ENCODE results near the gene PRMT7.

The PRMT7 gene

GRCh38 chr16:68313116-68313515, 2.3 kb downstream of the PRMT7 start:
- DNase-seq, result no peak

DNA sequence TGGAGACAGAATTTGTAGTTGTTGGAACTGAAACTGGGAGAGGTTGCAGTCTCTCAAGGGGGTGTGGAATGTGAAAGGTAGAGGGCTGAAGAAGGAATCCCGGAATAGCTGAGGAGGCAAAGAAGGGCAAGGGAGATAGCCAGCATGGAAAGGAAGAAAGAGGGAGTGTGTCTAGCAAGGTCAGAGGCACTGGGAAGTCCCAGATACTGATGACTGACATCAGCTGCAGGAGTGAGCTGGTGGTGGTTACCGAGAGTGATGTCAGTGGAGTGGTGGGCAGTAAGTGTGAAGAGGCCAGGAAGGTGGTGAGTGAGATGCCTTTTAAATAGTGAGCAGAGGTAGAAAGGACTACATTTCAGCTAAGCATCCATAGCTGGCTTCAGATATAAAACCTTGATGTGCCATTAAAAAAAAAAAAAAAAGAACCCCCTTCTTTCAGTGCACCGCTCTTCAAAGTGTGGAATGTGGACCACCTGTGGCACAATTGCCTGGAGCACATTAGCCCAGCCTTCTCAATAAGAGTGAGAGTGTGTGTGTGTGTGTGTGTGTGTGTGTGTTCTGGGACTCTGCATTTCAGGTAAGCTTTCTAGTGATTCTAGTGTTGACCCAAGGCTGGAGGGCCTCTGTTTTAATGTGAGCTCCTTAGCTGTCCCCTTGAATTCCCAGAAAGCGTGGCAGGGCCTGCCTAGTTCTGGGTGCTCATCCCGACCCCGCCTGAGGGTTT, 8.5 kb downstream of the PRMT7 start:
- DNase-seq, result no peak

DNA sequence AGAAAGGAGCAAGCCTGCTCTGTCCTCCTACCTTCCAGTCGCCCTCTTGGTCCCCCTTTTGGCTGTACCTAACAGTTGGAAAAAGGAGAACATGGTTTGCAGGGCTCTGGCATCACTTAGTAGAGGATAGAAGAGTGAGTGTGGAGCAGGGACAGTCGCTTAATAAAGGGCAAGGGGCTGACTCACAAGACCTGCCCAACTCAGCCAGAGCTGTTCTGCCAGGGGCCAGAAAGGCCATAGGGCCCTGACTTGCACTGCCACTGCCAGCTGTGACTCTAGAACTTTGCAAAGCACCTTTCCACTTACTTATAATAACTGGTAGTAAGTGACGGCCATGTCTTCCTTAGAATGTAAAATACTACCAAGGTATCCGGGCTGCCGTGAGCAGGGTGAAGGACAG, 13.5 kb downstream of the PRMT7 start:
- DNase-seq, result no peak

- DNase-seq, result no peak
Observed at GRCh38 chr16:68324780-68325357, 14.1 kb downstream of the PRMT7 start.

DNA sequence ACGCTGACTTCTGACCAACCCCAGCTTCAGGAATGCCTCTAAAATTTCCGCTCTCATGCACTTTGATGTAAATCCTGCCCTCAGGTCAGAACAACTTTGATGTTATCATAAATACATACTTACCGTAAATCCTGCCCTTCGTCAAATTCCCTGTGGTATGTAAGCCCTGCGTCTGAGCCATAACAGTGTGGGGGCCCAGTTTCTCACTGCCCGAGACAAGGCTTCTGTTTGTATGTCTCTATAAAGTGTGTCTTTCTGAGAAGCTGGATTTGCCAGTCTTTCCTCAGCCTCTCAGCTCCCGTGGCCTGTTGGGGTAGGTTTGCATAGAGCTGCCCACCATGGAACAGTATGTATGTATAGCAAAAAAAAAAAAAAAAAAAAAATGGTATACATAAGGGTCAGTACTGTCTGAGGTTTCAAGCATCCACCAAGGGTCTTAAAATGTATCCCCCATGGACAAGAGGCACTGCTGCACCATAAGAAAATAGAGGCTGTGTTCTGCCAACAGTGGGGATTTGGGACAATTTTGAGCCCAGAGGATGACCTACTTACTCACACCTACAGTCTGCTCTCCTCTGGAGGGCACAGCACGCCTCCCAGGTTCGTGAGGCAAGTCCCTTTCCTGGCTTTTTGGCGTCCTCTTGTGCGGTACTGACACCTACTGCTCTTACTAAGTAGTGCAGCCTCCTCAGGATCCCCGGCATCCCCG, 17.5 kb downstream of the PRMT7 start:
- DNase-seq, result peak; percentile 70

GRCh38 chr16:68328860-68329390, 18.1 kb downstream of the PRMT7 start:
- no peak for DNase-seq

GRCh38 chr16:68331879-68332410, 21.1 kb downstream of the PRMT7 start:
- DNase-seq, result no peak

DNA sequence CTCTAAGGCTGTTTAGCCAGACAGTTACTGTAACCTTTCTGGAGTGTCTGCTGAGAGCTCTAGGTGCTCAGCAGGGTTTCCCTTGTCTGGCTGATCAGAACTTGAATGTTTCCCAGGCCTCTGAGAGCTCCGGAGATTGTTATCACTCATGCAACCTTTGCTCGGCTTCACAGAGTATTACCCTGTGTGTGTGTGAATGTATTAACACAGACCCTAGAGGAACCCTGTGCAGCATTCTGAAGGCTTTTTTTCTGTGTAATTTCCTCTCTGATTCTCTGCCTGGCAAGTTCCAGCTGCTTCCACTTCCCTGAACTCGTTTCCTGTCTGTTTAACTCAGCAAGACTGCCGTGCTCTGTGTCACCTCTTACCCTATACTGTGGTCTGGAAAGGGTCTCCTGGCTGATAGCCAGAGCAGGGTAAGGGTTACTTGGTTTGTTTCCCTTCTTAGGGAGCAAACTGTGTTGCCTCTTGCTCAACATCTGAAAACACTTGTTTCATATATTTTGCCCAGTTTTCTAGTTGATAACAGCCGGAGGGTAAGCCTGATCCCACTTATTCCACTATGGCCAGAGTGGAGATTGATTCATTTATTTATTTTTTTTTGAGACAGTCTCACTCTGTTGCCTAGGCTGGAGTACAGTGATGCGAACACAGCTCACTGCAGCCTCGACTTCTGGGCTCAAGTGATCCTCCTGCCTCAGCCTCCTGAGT, 21.7 kb downstream of the PRMT7 start:
- no peak for DNase-seq

DNA sequence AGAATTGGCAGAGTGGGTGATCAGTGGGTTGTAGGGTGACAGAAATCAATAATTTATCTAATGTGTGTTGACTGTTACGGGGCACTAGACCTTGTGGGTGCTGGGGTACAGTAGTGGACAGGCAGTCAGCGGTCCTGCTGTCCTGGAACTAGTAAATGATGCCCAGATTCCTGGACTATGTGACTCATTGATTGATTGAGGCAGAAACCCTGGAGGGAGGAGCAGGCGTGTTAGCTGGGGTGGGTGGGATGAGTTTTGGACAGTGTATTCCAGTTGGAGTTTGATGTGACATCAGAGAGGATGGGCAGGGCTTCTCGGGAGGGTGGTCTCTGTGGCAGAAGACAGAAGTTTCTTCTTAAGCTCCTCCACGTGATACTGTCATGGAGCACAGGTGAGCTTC, 24.4 kb downstream of the PRMT7 start:
- DNase-seq, result no peak

GRCh38 chr16:68338326-68339119, 27.7 kb downstream of the PRMT7 start:
- DNase-seq, result no peak

DNA sequence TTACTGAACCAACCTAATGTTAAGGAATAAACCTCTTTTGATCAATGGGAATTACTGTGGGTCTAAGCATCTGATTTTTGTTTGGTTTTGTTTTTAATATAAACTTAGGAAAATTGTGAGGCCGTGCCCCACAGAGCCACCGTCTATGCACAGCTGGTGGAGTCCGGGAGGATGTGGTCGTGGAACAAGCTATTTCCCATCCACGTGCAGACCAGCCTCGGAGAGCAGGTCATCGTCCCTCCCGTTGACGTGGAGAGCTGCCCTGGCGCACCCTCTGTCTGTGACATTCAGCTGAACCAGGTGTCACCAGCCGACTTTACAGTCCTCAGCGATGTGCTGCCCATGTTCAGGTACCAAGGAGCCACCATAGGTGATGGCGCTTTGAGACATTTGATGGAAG, 28.4 kb downstream of the PRMT7 start:
- DNase-seq, result no peak

- DNase-seq, result no peak
Observed at GRCh38 chr16:68342620-68343019, 31.8 kb downstream of the PRMT7 start.

GRCh38 chr16:68343137-68343536, 32.3 kb downstream of the PRMT7 start:
- no peak for DNase-seq

DNA sequence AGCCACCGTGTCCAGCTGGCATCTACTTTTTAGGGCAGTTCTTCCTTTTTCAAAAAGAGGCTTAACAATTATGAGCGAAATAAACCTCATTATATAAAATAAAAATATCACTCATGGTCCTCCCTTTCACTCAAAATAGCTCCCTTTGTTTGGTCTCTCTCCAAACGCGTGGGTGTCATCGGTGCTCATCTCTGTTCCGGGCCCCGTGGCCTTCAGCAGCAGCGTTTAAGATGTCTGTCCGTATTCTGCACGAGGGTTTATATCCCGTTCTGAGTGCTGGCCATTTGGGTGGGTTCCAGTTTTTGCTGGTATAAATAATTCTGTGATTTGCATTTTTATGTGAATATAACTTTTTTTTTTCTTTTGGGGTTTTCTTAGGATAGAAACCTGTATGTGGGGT, 33.4 kb downstream of the PRMT7 start:
- no peak for DNase-seq

DNA sequence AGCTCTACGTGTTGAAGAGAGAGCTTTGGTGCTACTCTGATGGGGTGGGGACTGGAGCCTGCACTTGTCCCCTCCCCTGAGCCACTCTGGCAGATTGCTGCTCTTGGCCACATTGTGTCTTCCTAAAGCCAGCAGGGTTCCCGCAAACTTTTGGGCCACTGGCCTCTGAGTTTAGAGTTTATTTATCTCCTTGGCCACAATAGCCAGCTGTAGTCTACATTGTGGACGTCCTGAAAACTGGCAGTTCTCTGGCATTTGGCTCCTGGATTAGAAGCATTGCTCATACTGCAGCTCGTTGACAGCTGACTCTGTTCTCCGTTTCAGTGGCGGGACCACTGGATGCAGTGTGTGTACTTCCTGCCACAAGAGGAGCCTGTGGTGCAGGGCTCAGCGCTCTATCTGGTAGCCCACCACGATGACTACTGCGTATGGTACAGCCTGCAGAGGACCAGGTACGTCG, 34.6 kb downstream of the PRMT7 start:
- DNase-seq, result no peak

- no peak for DNase-seq
Observed at GRCh38 chr16:68345958-68346635, 35.3 kb downstream of the PRMT7 start.

GRCh38 chr16:68346892-68347480, 36.2 kb downstream of the PRMT7 start:
- DNase-seq, result no peak

- no peak for DNase-seq
Observed at GRCh38 chr16:68347605-68348004, 36.8 kb downstream of the PRMT7 start.

DNA sequence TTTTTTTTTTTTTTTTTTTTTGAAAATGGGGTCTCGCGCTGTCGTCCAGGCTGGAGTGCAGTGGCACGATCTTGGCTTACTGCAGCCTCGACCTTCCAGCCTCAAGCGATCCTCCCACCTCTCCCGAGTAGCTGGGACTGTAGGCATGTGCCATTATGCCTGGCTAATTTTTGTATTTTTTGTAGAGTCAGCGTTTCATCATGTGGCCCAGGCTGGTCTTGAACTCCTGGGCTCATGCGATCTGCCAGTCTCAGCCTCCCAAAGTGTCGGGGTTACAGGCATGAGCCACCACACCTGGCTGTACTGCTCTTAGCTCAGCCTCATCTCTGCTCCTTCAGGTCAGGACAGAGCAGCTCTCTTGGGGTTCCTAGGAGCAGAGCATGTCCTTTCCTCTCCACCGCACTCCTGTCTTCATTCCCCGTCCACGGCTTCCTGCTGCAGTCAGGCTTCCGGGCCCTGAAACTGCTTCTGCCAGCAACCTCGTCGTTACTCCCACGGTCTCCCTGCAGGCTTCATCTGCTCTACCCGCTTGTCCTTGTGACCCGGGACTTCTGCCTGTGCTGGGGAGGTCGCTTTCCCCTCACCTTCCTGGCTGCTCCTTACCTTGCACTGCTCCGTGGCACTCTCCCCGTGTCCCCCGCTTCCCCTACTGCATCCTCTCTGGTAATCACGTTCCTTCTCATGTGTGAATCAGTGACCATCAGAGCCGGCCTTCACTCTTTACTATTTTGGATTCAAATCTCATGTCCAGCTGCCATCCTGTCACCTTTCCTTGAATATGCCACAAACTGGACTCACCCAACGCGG, 38.0 kb downstream of the PRMT7 start:
- no peak for DNase-seq

DNA sequence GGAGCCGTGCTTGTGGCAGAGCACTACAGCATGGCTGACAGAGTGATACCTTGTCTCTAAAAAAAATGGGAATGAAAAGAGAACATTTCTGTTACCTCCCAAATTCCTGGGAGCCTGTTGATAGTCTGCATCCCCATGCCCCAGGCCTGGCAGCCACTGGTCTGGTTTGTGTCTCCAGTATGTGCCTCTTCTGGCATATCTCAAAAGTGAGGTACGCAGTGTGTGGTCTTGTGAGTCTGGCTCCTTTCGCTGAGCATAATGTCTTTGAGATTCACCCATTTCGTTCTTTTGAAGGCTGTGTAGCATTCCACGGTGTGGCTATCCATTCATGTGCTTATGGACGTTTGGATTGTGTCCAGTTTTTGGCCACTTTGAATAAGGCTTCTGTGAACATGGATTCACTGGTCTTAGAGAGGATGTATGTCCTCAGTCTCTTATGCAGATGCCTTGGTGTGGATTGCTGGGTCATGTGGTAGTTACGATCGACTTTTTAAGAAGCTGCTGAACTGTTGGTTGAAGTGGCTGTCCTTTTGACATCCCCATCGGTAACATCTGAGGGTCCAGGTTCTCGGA, 39.1 kb downstream of the PRMT7 start:
- no peak for DNase-seq
